HCT116 (cell line): Measurements from ENCODE around the gene GRIK1. TPM values are rescaled to one million over a fixed set of nuclear protein-coding genes. Genes with fewer than 3 reads are reported as not detected.

ENCODE experiments used
- ATAC-seq: fragments of 200-7000 bp; cut with Tn5 transposase; 2 replicates; pipeline ENCODE4 v1.9.1; 2020; ENCODE audit warnings: mild to moderate bottlenecking, moderate library complexity
- BruUV-seq: library from RNA; stranded (reverse); fragments of 400-500 nt; replicated peaks from 2 replicates; lab custom pipeline; 2021; lab: Mats Ljungman, UMichigan
- CTCF ChIA-PET: fragments of 300-600 bp; sonication (Branson Sonifier 250); formaldehyde crosslinking; loops from one replicate; lab custom pipeline; 2021; ENCODE audit warnings: antibody characterized with exemption; lab: Charles Lee
- POLR2A ChIA-PET: fragments of 300-600, 350-600 bp; sonication (Branson Sonifier 250); formaldehyde crosslinking; loops from one replicate; lab custom pipeline; 2021; ENCODE audit warnings: antibody characterized with exemption; lab: Charles Lee
- RAD21 ChIA-PET, 2 experiments: fragments of 300-600 bp; sonication (Branson Sonifier 250); formaldehyde crosslinking; loops; one replicate each; lab custom pipeline; 2023; ENCODE audit warnings: low total read pairs in 2 of 2; ENCODE audit not compliant: uncharacterized antibody in 2 of 2, unreplicated experiment in 2 of 2, low non-redundant PET in 1 of 2; lab: Charles Lee
- DNase-seq: peaks from one replicate; pipeline ENCODE4 v3.0.0-alpha.2; 2010; ENCODE audit warnings: low read depth, low spot score
- H2AFZ ChIP-seq: fragments of 200-600 bp; shearing (Covaris generic), sonication (generic); 2 replicates; pipeline ENCODE4 v1.6.1; 2017; ENCODE audit warnings: low read depth, mixed run types, mixed read lengths, antibody characterized with exemption, low read length; ENCODE audit not compliant: poor library complexity, severe bottlenecking
- H3K27ac ChIP-seq: 2 replicates; pipeline ENCODE4 v1.5.1; 2012; ENCODE audit warnings: low read depth, low read length
- H3K27me3 ChIP-seq: fragments of 200-600 bp; sonication (generic); 2 replicates; pipeline ENCODE4 v1.6.1; 2016; ENCODE audit warnings: mixed run types, low read length, mixed read lengths; ENCODE audit not compliant: insufficient read depth
- H3K36me3 ChIP-seq, 2 experiments: fragments of 200-500 bp in 1 of 2; fragments of 200-600 bp in 1 of 2; sonication (Bioruptor generic) in 1 of 2; sonication (generic) in 1 of 2; 2 replicates each; pipeline versions ENCODE4 v1.5.1 to v1.6.1; 2014 to 2016; ENCODE audit warnings: low read length in 2 of 2, inconsistent platforms in 1 of 2, mixed read lengths in 1 of 2, mixed run types in 1 of 2; ENCODE audit not compliant: insufficient read depth in 2 of 2, control insufficient read depth in 1 of 2
- H3K4me1 ChIP-seq, 2 experiments: fragments of 200-600 bp in 1 of 2; sonication (generic) in 1 of 2; 2 replicates each; pipeline versions ENCODE4 v1.5.1 to v1.6.1; 2012 to 2017; ENCODE audit warnings: low read length in 2 of 2, inconsistent platforms in 1 of 2, mild to moderate bottlenecking in 1 of 2, mixed read lengths in 1 of 2, mixed run types in 1 of 2, moderate library complexity in 1 of 2; ENCODE audit not compliant: insufficient read depth in 2 of 2, control insufficient read depth in 1 of 2
- H3K4me2 ChIP-seq: fragments of 200-600 bp; sonication (generic); 2 replicates; pipeline ENCODE4 v1.6.1; 2017; ENCODE audit warnings: mixed run types, low read length, mixed read lengths
- H3K4me3 ChIP-seq, 2 experiments: fragments of 200-600 bp in 1 of 2; sonication (generic) in 1 of 2; replicated peaks in 1 of 2; 2 replicates each; pipeline ENCODE4 v1.5.1; 2011 to 2016; ENCODE audit warnings: low read length in 2 of 2, control low read depth in 1 of 2, low read depth in 1 of 2, mild to moderate bottlenecking in 1 of 2, mixed read lengths in 1 of 2, mixed run types in 1 of 2
- H3K79me2 ChIP-seq: fragments of 200-600 bp; sonication (generic); 2 replicates; pipeline ENCODE4 v1.6.1; 2017; ENCODE audit warnings: mild to moderate bottlenecking, mixed run types, low read length, moderate library complexity, mixed read lengths; ENCODE audit not compliant: insufficient read depth
- H3K9ac ChIP-seq: fragments of 200-600 bp; sonication (generic); 2 replicates; pipeline ENCODE4 v1.6.1; 2016; ENCODE audit warnings: low read length, mixed read lengths
- H3K9me2 ChIP-seq: fragments of 200-600 bp; sonication (generic), shearing (Covaris generic); 2 replicates; pipeline ENCODE4 v1.6.1; 2017; ENCODE audit warnings: mixed run types, mild to moderate bottlenecking, moderate library complexity; ENCODE audit not compliant: insufficient read depth
- H3K9me3 ChIP-seq, 2 experiments: fragments of 200-500 bp in 1 of 2; fragments of 200-600 bp in 1 of 2; sonication (Bioruptor generic) in 1 of 2; sonication (generic) in 1 of 2; 2 replicates each; pipeline ENCODE4 v1.6.1; 2014 to 2017; ENCODE audit warnings: low read length in 2 of 2, mixed read lengths in 2 of 2, inconsistent platforms in 1 of 2, low read depth in 1 of 2, mild to moderate bottlenecking in 1 of 2, mixed run types in 1 of 2, moderate library complexity in 1 of 2; ENCODE audit not compliant: control insufficient read depth in 1 of 2, insufficient read depth in 1 of 2
- H4K20me1 ChIP-seq: fragments of 200-600 bp; sonication (generic), shearing (Covaris generic); 2 replicates; pipeline ENCODE4 v1.6.1; 2017; ENCODE audit warnings: mixed run types, mild to moderate bottlenecking, moderate library complexity; ENCODE audit not compliant: insufficient read depth
- CEBPB ChIP-seq: IDR thresholded peaks from 2 replicates; pipeline ENCODE4 v1.6.1; 2012; ENCODE audit warnings: low read depth
- CTCF ChIP-seq, 3 experiments: fragments of 200-600 bp in 1 of 3; sonication (generic) in 1 of 3; IDR thresholded peaks in 2 of 3; conservative IDR thresholded peaks in 1 of 3; 2 replicates each; pipeline ENCODE4 v1.5.1; 2012 to 2017; ENCODE audit warnings: low read depth in 2 of 3, low read length in 2 of 3, antibody characterized with exemption in 1 of 3, borderline replicate concordance in 1 of 3, control low read depth in 1 of 3, mild to moderate bottlenecking in 1 of 3, mixed read lengths in 1 of 3, mixed run types in 1 of 3, moderate library complexity in 1 of 3; ENCODE audit not compliant: insufficient read depth in 1 of 3
- ELF1 ChIP-seq: IDR thresholded peaks from 2 replicates; pipeline ENCODE4 v1.6.1; 2012; ENCODE audit warnings: low read depth, borderline replicate concordance
- EZH2phosphoT487 ChIP-seq: fragments of 200-600 bp; IDR thresholded peaks from 2 replicates; pipeline ENCODE4 v1.6.1; 2018; ENCODE audit warnings: antibody characterized with exemption, borderline replicate concordance
- FOSL1 ChIP-seq: IDR thresholded peaks from 2 replicates; pipeline ENCODE4 v1.6.1; 2012; ENCODE audit warnings: low read depth
- JUND ChIP-seq: IDR thresholded peaks from 2 replicates; pipeline ENCODE4 v1.6.1; 2012
- POLR2A ChIP-seq: IDR thresholded peaks from 2 replicates; pipeline ENCODE4 v1.7.0; 2011; ENCODE audit warnings: borderline replicate concordance; ENCODE audit not compliant: insufficient read depth, insufficient read length; ENCODE audit errors: extremely low read depth
- POLR2AphosphoS5 ChIP-seq: IDR thresholded peaks from 2 replicates; pipeline ENCODE4 v1.6.1; 2011; ENCODE audit warnings: mild to moderate bottlenecking, low read depth, low read length, moderate library complexity
- SIN3A ChIP-seq: IDR thresholded peaks from 2 replicates; pipeline ENCODE4 v1.6.1; 2012; ENCODE audit warnings: low read depth
- SP1 ChIP-seq: IDR thresholded peaks from 2 replicates; pipeline ENCODE4 v1.6.1; 2012; ENCODE audit warnings: low read depth
- SRF ChIP-seq: IDR thresholded peaks from 2 replicates; pipeline ENCODE4 v1.6.1; 2012; ENCODE audit warnings: low read depth
- ZFX ChIP-seq: fragments of 450-650 bp; IDR thresholded peaks from 2 replicates; pipeline ENCODE4 v1.6.1; 2017
- intact Hi-C: fragments of 100-400 bp; cut with micrococcal nuclease; formaldehyde crosslinking; loops from 2 replicates; pipeline ENCODE4 v1.10.0; 2022
- total RNA-seq: library from RNA; stranded (reverse); gene quantifications from one replicate; pipeline ENCODE4 v1.2.1, GENCODE V29; 2021; ENCODE audit not compliant: unreplicated experiment

The GRIK1 gene
- total RNA-seq, 1 experiment from 2014 or later, result not detected

GRCh38 chr21:29627905-29628304, 311.9 kb downstream of the GRIK1 start:
- DNase-seq (no peak), ATAC-seq (no peak)
- Histone ChIP-seq H3K79me2 (no peaks in the 10 kb centered on the region), H3K27me3 (no peaks in the 10 kb centered on the region), H3K27ac (no peak overlapping the region), H3K9me3 (peaks cover 0 to 3% of the 10 kb centered on the region in 2 experiments; a peak in 1 of 4 replicates), H3K9ac (no peak overlapping the region), H4K20me1 (no peaks in the 10 kb centered on the region), H3K4me3 (no peak overlapping the region), H3K4me1 (no peaks in the 10 kb centered on the region), H3K4me2 (no peak overlapping the region), H2AFZ (no peak overlapping the region), H3K36me3 (no peaks in the 10 kb centered on the region), H3K9me2 (no peaks in the 10 kb centered on the region)
- intact Hi-C loops, result no loop called here
- ChIA-PET POLR2A (no interaction called here), CTCF (no interaction called here), RAD21 (no interaction called here)
- no peak for TF ChIP-seq ZFX
- TF ChIP-seq SP1, result no peak
- no peak for TF ChIP-seq EZH2phosphoT487
- no peak for TF ChIP-seq FOSL1
- TF ChIP-seq CTCF (IDR thresholded peaks at IDR 0.05 in 2 of 3, conservative IDR thresholded peaks at IDR 0.05 in 1 of 3; ENCODE audit: borderline replicate concordance in 1 of 3, insufficient read depth in 1 of 3, low read depth in 2 of 3, low read length in 2 of 3), result no peak
- TF ChIP-seq CEBPB, result no peak
- no peak for TF ChIP-seq ELF1
- no peak for TF ChIP-seq SRF
- TF ChIP-seq POLR2AphosphoS5, result no peak
- TF ChIP-seq POLR2A, result no peak
- no peak for TF ChIP-seq SIN3A
- no peak for TF ChIP-seq JUND
- BruUV-seq, result no TSS peak
